DMS53 (cell line): Measurements from ENCODE around the gene NEU3.
"Not testable (repeated sequence)": the region's sequence is repeated elsewhere in the genome, so short reads cannot be mapped to it uniquely, and the experiment has no call there.

Experiments
- DNase-seq: peaks from one replicate; lab custom pipeline; 2025; lab: John Stamatoyannopoulos, UW

NEU3 gene

GRCh38 chr11:75029836-75030631 is 41.3 kb downstream of the NEU3 start:
- peak; percentile 41 for DNase-seq

- peak; percentile 93 for DNase-seq
Measured at GRCh38 chr11:75031224-75031753, 42.6 kb downstream of the NEU3 start.

GRCh38 chr11:75031771-75032549 is 43.2 kb downstream of the NEU3 start:
- peak; percentile 97 for DNase-seq

GRCh38 chr11:75032550-75032935 is 43.8 kb downstream of the NEU3 start:
- no peak for DNase-seq

- no peak for DNase-seq
Measured at GRCh38 chr11:75033916-75034315, 45.2 kb downstream of the NEU3 start.

- DNase-seq = no peak
Measured at GRCh38 chr11:75035256-75035655, 46.5 kb downstream of the NEU3 start.

GRCh38 chr11:75035911-75036565 is 47.3 kb downstream of the NEU3 start:
- peak; percentile 83 for DNase-seq

- DNase-seq = no peak
Measured at GRCh38 chr11:75040167-75040770, 51.5 kb downstream of the NEU3 start.

GRCh38 chr11:75041263-75041662 is 52.5 kb downstream of the NEU3 start:
- no peak for DNase-seq

GRCh38 chr11:75041821-75042220 is 53.1 kb downstream of the NEU3 start:
- DNase-seq = not testable (repeated sequence)

- not testable (repeated sequence) for DNase-seq
Measured at GRCh38 chr11:75044381-75045170, 55.8 kb downstream of the NEU3 start.

GRCh38 chr11:75046668-75047067 is 57.9 kb downstream of the NEU3 start:
- DNase-seq = not testable (repeated sequence)

- DNase-seq = no peak
Measured at GRCh38 chr11:75047191-75047590, 58.5 kb downstream of the NEU3 start.

GRCh38 chr11:75049501-75050266 is 61.0 kb downstream of the NEU3 start:
- DNase-seq = not testable (repeated sequence)

GRCh38 chr11:75050516-75050915 is 61.8 kb downstream of the NEU3 start:
- DNase-seq = no peak

- DNase-seq = no peak
Measured at GRCh38 chr11:75051043-75051442, 62.3 kb downstream of the NEU3 start.

GRCh38 chr11:75052457-75052856 is 63.7 kb downstream of the NEU3 start:
- no peak for DNase-seq

GRCh38 chr11:75055511-75055910 is 66.8 kb downstream of the NEU3 start:
- peak; percentile 55 for DNase-seq

GRCh38 chr11:75056814-75057213 is 68.1 kb downstream of the NEU3 start:
- no peak for DNase-seq

- no peak for DNase-seq
Measured at GRCh38 chr11:75059299-75059698, 70.6 kb downstream of the NEU3 start.
